ENCODE results near the gene KLHL13. TPM values are rescaled to one million over a fixed set of nuclear protein-coding genes. Genes with fewer than 3 reads are reported as not detected.

The KLHL13 gene
- total and polyA plus RNA-seq, 2 donors from 2014 or later, result 13.8 to 55.4 TPM

- intact Hi-C loops (cut with DNase I), result no loop called here
- Histone ChIP-seq H3K4me3 (ENCODE audit: low read length in 3 of 3) (no peak overlapping the region), H3K9me3 (ENCODE audit: control insufficient read depth in 2 of 3, insufficient read depth in 1 of 3, low read length in 3 of 3) (no peaks in the 10 kb centered on the region), H3K9ac (ENCODE audit: low read length in 3 of 3) (no peak overlapping the region), H3K27me3 (ENCODE audit: control insufficient read depth, insufficient read depth, low read length) (no peaks in the 10 kb centered on the region), H3K27ac (ENCODE audit: low read depth in 2 of 2, low read length in 2 of 2) (no peak overlapping the region), H3K36me3 (ENCODE audit: control insufficient read depth in 2 of 3, insufficient read depth in 3 of 3, low read length in 3 of 3) (no peaks in the 10 kb centered on the region), H3K4me1 (ENCODE audit: control insufficient read depth in 2 of 3, insufficient read depth in 2 of 3, low read depth in 1 of 3, low read length in 3 of 3) (no peaks in the 10 kb centered on the region)
- FAIRE-seq (no peak), DNase-seq (peak in 1 of 5 donors; percentile 53)
- TF ChIP-seq, protein P1, sequence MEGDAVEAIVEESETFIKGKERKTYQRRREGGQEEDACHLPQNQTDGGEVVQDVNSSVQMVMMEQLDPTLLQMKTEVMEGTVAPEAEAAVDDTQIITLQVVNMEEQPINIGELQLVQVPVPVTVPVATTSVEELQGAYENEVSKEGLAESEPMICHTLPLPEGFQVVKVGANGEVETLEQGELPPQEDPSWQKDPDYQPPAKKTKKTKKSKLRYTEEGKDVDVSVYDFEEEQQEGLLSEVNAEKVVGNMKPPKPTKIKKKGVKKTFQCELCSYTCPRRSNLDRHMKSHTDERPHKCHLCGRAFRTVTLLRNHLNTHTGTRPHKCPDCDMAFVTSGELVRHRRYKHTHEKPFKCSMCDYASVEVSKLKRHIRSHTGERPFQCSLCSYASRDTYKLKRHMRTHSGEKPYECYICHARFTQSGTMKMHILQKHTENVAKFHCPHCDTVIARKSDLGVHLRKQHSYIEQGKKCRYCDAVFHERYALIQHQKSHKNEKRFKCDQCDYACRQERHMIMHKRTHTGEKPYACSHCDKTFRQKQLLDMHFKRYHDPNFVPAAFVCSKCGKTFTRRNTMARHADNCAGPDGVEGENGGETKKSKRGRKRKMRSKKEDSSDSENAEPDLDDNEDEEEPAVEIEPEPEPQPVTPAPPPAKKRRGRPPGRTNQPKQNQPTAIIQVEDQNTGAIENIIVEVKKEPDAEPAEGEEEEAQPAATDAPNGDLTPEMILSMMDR (IDR thresholded peaks at IDR 0.05; ENCODE audit: borderline replicate concordance, extremely low read depth, insufficient read depth), result no peak
Observed at GRCh38 chrX:117871796-117872195, 244.8 kb downstream of the KLHL13 start.

- Histone ChIP-seq H3K9ac (ENCODE audit: low read length in 3 of 3) (no peak overlapping the region), H3K36me3 (ENCODE audit: control insufficient read depth in 2 of 3, insufficient read depth in 3 of 3, low read length in 3 of 3) (no peaks in the 10 kb centered on the region), H3K4me1 (ENCODE audit: control insufficient read depth in 2 of 3, insufficient read depth in 2 of 3, low read depth in 1 of 3, low read length in 3 of 3) (no peaks in the 10 kb centered on the region), H3K9me3 (ENCODE audit: control insufficient read depth in 2 of 3, insufficient read depth in 1 of 3, low read length in 3 of 3) (no peaks in the 10 kb centered on the region), H3K4me3 (ENCODE audit: low read length in 3 of 3) (no peak overlapping the region), H3K27me3 (ENCODE audit: control insufficient read depth, insufficient read depth, low read length) (no peaks in the 10 kb centered on the region), H3K27ac (ENCODE audit: low read depth in 2 of 2, low read length in 2 of 2) (no peak overlapping the region)
- TF ChIP-seq, protein P1 (IDR thresholded peaks at IDR 0.05; ENCODE audit: borderline replicate concordance, extremely low read depth, insufficient read depth), result no peak
- FAIRE-seq (no peak), DNase-seq (no peak)
- intact Hi-C loops (cut with DNase I), result no loop called here
Observed at GRCh38 chrX:117860517-117860916, 256.1 kb downstream of the KLHL13 start.

GRCh38 chrX:117854806-117855205 lies 261.8 kb downstream of the KLHL13 start:
- intact Hi-C loops (cut with DNase I), result no loop called here
- Histone ChIP-seq H3K9me3 (ENCODE audit: control insufficient read depth in 2 of 3, insufficient read depth in 1 of 3, low read length in 3 of 3) (no peaks in the 10 kb centered on the region), H3K9ac (ENCODE audit: low read length in 3 of 3) (no peak overlapping the region), H3K36me3 (ENCODE audit: control insufficient read depth in 2 of 3, insufficient read depth in 3 of 3, low read length in 3 of 3) (no peaks in the 10 kb centered on the region), H3K4me1 (ENCODE audit: control insufficient read depth in 2 of 3, insufficient read depth in 2 of 3, low read depth in 1 of 3, low read length in 3 of 3) (no peaks in the 10 kb centered on the region), H3K27ac (ENCODE audit: low read depth in 2 of 2, low read length in 2 of 2) (no peak overlapping the region), H3K4me3 (ENCODE audit: low read length in 3 of 3) (no peak overlapping the region), H3K27me3 (ENCODE audit: control insufficient read depth, insufficient read depth, low read length) (no peaks in the 10 kb centered on the region)
- TF ChIP-seq, protein P1 (IDR thresholded peaks at IDR 0.05; ENCODE audit: borderline replicate concordance, extremely low read depth, insufficient read depth), result no peak
- peak; percentile 93 for FAIRE-seq
- peak in 1 of 5 donors; percentile 13 for DNase-seq

- TF ChIP-seq, protein P1 (IDR thresholded peaks at IDR 0.05; ENCODE audit: borderline replicate concordance, extremely low read depth, insufficient read depth), result no peak
- H3K9ac ChIP-seq (ENCODE audit: low read length in 3 of 3), result no peak overlapping the region
- H3K9me3 ChIP-seq (ENCODE audit: control insufficient read depth in 2 of 3, insufficient read depth in 1 of 3, low read length in 3 of 3), result no peaks in the 10 kb centered on the region
- intact Hi-C loops (cut with DNase I), result no loop called here
- H3K4me1 ChIP-seq (ENCODE audit: control insufficient read depth in 2 of 3, insufficient read depth in 2 of 3, low read depth in 1 of 3, low read length in 3 of 3), result no peaks in the 10 kb centered on the region
- no peaks in the 10 kb centered on the region for H3K36me3 ChIP-seq (ENCODE audit: control insufficient read depth in 2 of 3, insufficient read depth in 3 of 3, low read length in 3 of 3)
- no peaks in the 10 kb centered on the region for H3K27me3 ChIP-seq (ENCODE audit: control insufficient read depth, insufficient read depth, low read length)
- FAIRE-seq (no peak), DNase-seq (no peak)
- no peak overlapping the region for H3K27ac ChIP-seq (ENCODE audit: low read depth in 2 of 2, low read length in 2 of 2)
- H3K4me3 ChIP-seq (ENCODE audit: low read length in 3 of 3), result no peak overlapping the region
Observed at GRCh38 chrX:117851025-117851424, 265.6 kb downstream of the KLHL13 start.
